ENCODE data around the gene CLCNKB.
"Not testable (repeated sequence)": the region's sequence is repeated elsewhere in the genome, so short reads cannot be mapped to it uniquely, and the experiment has no call there.

CLCNKB gene

GRCh38 chr1:16018308-16018707 lies 25.3 kb upstream of the CLCNKB start:
- H3K4me1 ChIP-seq (ENCODE audit: insufficient read depth, low read length), result peaks cover 14% of the 10 kb centered on the region
- peaks cover 75% of the 10 kb centered on the region for H3K27me3 ChIP-seq (ENCODE audit: insufficient read depth, low read length)
- no peaks in the 10 kb centered on the region for H3K36me3 ChIP-seq (ENCODE audit: insufficient read depth, low read length)
- H3K4me3 ChIP-seq (ENCODE audit: low read length), result no peak overlapping the region
- no peak overlapping the region for H2AFZ ChIP-seq (ENCODE audit: low read depth, low read length)
- no peaks in the 10 kb centered on the region for H3K9me3 ChIP-seq (ENCODE audit: low read length)

- H3K4me1 ChIP-seq (ENCODE audit: insufficient read depth, low read length), result peaks cover 12% of the 10 kb centered on the region
- no peaks in the 10 kb centered on the region for H3K9me3 ChIP-seq (ENCODE audit: low read length)
- H3K36me3 ChIP-seq (ENCODE audit: insufficient read depth, low read length), result no peaks in the 10 kb centered on the region
- H2AFZ ChIP-seq (ENCODE audit: low read depth, low read length), result no peak overlapping the region
- no peak overlapping the region for H3K4me3 ChIP-seq (ENCODE audit: low read length)
- peaks cover 79% of the 10 kb centered on the region for H3K27me3 ChIP-seq (ENCODE audit: insufficient read depth, low read length)
These were observed 24.6 kb upstream of the CLCNKB start for GRCh38 chr1:16018749-16019643.

DNA sequence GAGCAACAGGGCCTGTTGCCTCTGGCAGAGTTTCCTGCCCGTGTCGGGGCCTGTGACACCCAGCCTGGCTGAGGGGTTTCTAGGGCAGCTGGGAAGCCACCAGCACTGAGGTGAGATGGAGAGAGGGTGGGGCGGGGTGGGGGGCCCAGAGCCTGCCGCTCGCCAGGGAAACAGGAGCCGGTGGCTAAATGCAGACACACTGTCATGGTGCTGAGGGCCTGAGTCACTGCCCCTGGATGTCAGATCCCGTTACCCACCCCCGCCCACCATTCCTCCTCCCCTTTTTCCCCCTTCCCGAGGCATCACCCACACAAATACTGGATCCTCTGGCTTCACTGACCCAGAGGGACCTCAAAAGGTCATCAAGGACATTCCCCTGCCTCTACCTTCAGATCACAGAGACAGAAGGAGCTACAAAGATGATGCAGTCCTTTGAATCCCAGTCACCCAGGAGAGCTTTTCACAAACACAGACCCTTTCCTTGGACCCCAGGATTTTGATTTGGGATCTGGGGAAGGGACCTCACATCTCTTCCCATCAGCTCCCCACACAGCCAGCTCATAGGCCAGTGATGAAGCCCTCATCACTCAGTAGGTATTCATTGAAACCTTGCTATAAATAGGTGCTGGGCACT lies 23.8 kb upstream of the CLCNKB start:
- Histone ChIP-seq H2AFZ (ENCODE audit: low read depth, low read length) (no peak overlapping the region), H3K27me3 (ENCODE audit: insufficient read depth, low read length) (peaks cover 77% of the 10 kb centered on the region), H3K36me3 (ENCODE audit: insufficient read depth, low read length) (no peaks in the 10 kb centered on the region), H3K4me3 (ENCODE audit: low read length) (no peak overlapping the region), H3K4me1 (ENCODE audit: insufficient read depth, low read length) (peaks cover 12% of the 10 kb centered on the region), H3K9me3 (ENCODE audit: low read length) (no peaks in the 10 kb centered on the region)

DNA sequence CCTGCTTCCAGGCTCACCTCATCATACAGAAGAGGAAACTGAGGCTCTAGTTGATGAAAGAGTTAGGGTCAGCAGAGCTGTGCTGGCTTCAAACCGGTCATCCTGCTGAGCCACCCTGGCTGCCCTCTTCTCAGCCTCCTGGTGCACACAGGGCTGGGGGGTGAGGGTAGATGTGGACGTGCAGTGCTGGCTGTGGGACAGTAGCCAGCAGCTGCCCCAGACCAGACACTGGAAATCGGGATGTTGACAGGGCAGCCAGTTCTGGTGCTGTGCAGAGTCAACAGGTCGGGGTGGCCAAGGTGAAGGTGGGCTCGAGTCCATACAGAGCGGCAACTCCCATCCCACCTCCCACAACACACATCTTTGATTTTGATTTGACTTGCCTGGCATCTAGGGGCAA lies 23.3 kb upstream of the CLCNKB start:
- H3K27me3 ChIP-seq (ENCODE audit: insufficient read depth, low read length), result peaks cover 77% of the 10 kb centered on the region
- H3K9me3 ChIP-seq (ENCODE audit: low read length), result no peaks in the 10 kb centered on the region

GRCh38 chr1:16020878-16021277 lies 22.7 kb upstream of the CLCNKB start:
- H3K9me3 ChIP-seq (ENCODE audit: low read length); H3K4me3 ChIP-seq (ENCODE audit: low read length); H3K36me3 ChIP-seq (ENCODE audit: insufficient read depth, low read length); H2AFZ ChIP-seq (ENCODE audit: low read depth, low read length): not testable (repeated sequence)
- Histone ChIP-seq H3K27me3 (ENCODE audit: insufficient read depth, low read length) (peaks cover 75% of the 10 kb centered on the region), H3K4me1 (ENCODE audit: insufficient read depth, low read length) (peaks cover 12% of the 10 kb centered on the region)

More for the DNA sequence above, 23.3 kb upstream of the CLCNKB start:
- no peak overlapping the region for H3K4me3 ChIP-seq (ENCODE audit: low read length)
- peaks cover 12% of the 10 kb centered on the region for H3K4me1 ChIP-seq (ENCODE audit: insufficient read depth, low read length)
- H3K36me3 ChIP-seq (ENCODE audit: insufficient read depth, low read length), result no peaks in the 10 kb centered on the region
- H2AFZ ChIP-seq (ENCODE audit: low read depth, low read length), result no peak overlapping the region

DNA sequence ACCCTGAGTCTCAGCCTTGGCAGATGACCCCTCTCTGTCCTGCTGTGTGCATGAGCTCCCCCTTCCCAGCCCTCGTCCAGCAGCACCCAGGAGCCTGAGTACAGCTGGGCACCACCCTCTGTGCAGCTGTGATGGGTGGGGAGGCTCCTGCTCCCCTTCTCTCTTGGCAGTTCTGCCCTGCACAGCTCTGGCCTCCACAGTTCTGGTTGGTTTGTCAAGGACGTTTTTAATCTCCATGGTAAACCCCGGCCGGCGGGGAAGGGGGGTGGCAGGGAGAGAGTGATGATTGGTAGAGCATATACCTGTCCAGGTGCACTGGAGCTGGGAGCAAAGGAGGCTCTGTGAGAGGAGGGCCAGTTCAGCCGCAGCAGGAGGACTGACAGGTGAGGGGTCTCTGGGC lies 21.9 kb upstream of the CLCNKB start, which contains the start of gene CLCNKA:
CLCNKA (plus strand) TSS at position 356 of the 400 bp plus-strand sequence. CDS start 584 bp downstream, outside the sequence.
- Histone ChIP-seq H2AFZ (ENCODE audit: low read depth, low read length) (no peak within 1 kb of the TSS), H3K36me3 (ENCODE audit: insufficient read depth, low read length) (no peaks in the 10 kb centered on the region), H3K4me3 (ENCODE audit: low read length) (no peak within 1 kb of the TSS), H3K4me1 (ENCODE audit: insufficient read depth, low read length) (peaks cover 12% of the 10 kb centered on the region), H3K9me3 (ENCODE audit: low read length) (no peaks in the 10 kb centered on the region), H3K27me3 (ENCODE audit: insufficient read depth, low read length) (peaks cover 69% of the 10 kb centered on the region)

GRCh38 chr1:16022393-16022792 lies 21.2 kb upstream of the CLCNKB start:
- Histone ChIP-seq H3K9me3 (ENCODE audit: low read length) (no peaks in the 10 kb centered on the region), H3K4me3 (ENCODE audit: low read length) (no peak overlapping the region), H3K36me3 (ENCODE audit: insufficient read depth, low read length) (no peaks in the 10 kb centered on the region), H3K4me1 (ENCODE audit: insufficient read depth, low read length) (peaks cover 14% of the 10 kb centered on the region), H3K27me3 (ENCODE audit: insufficient read depth, low read length) (peaks cover 66% of the 10 kb centered on the region), H2AFZ (ENCODE audit: low read depth, low read length) (no peak overlapping the region)

DNA sequence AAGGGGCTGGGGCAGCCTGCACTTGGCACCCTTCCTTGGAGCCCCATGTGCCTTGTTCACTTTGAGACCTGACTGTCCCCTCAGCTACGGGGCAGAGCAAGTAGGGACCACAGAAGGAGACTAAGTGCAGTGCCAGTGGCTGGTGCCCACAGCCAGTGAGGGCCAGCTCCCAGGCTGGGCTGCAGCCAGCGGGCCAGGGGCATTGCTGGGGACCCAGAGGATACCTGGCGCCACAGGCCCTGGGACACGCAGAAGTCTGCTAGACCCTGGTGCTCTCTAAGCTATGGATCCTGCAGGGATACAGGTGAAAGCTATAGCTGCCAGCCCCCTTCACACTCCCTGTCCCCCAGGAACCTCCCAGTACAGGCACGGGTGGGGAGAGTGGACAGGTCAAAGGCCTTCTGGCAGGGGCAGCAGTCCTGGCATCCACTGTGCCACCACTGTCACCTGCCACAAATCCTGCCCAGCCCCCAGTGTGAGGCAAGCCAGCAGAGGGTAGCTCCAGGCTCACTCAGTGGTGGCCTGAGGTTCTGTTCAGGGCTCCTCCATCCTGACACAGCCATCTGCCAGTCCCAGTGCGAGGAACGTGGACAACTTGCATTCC lies 20.4 kb upstream of the CLCNKB start:
- Histone ChIP-seq H3K36me3 (ENCODE audit: insufficient read depth, low read length) (no peaks in the 10 kb centered on the region), H2AFZ (ENCODE audit: low read depth, low read length) (no peak overlapping the region), H3K4me3 (ENCODE audit: low read length) (no peak overlapping the region), H3K9me3 (ENCODE audit: low read length) (no peaks in the 10 kb centered on the region), H3K27me3 (ENCODE audit: insufficient read depth, low read length) (peaks cover 68% of the 10 kb centered on the region), H3K4me1 (ENCODE audit: insufficient read depth, low read length) (peaks cover 9% of the 10 kb centered on the region)

GRCh38 chr1:16026302-16026701 lies 17.3 kb upstream of the CLCNKB start:
- peaks cover 50% of the 10 kb centered on the region for H3K27me3 ChIP-seq (ENCODE audit: insufficient read depth, low read length)
- not testable (repeated sequence) for H3K36me3 ChIP-seq (ENCODE audit: insufficient read depth, low read length); H3K9me3 ChIP-seq (ENCODE audit: low read length); H3K4me1 ChIP-seq (ENCODE audit: insufficient read depth, low read length); H2AFZ ChIP-seq (ENCODE audit: low read depth, low read length); H3K4me3 ChIP-seq (ENCODE audit: low read length)

DNA sequence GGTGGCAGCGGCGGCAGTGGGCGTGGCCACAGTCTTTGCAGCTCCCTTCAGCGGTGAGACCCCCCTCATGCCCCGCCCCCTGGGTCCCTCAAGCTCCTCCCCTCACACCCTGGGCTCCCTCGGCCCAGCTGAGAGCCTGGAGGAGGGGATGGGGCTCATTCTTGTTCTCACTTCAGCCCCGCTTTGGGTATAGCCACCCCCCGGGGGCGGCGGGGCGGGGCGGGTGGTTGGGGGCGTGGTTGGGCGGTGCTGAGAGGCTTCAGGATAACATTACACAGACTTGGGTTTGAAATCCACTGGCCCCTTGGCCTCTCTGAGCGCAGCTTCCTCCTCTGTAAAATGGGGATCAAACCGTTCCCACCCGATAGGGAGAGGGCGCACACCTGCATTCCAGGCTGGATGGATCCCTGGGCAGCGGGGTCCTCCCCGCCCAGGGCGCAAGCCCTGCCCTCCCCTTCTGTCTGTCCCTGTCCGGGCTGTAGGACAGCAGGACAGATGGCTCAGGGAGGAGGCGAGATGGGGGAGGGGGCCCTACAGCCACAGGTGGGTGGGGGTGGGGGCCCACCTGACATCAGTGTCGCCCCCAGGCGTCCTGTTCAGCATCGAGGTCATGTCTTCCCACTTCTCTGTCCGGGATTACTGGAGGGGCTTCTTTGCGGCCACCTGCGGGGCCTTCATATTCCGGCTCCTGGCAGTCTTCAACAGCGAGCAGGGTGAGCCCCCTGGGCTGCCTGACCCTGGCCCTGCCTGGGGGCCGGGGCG lies 16.7 kb upstream of the CLCNKB start:
- no peak overlapping the region for H3K4me3 ChIP-seq (ENCODE audit: low read length)
- H3K4me1 ChIP-seq (ENCODE audit: insufficient read depth, low read length), result peaks cover 2% of the 10 kb centered on the region
- peaks cover 44% of the 10 kb centered on the region for H3K27me3 ChIP-seq (ENCODE audit: insufficient read depth, low read length)
- H2AFZ ChIP-seq (ENCODE audit: low read depth, low read length), result no peak overlapping the region
- no peaks in the 10 kb centered on the region for H3K36me3 ChIP-seq (ENCODE audit: insufficient read depth, low read length)
- no peaks in the 10 kb centered on the region for H3K9me3 ChIP-seq (ENCODE audit: low read length)

- no peak overlapping the region for H2AFZ ChIP-seq (ENCODE audit: low read depth, low read length)
- H3K27me3 ChIP-seq (ENCODE audit: insufficient read depth, low read length), result peaks cover 29% of the 10 kb centered on the region
- H3K4me1 ChIP-seq (ENCODE audit: insufficient read depth, low read length), result peaks cover 2% of the 10 kb centered on the region
- no peaks in the 10 kb centered on the region for H3K36me3 ChIP-seq (ENCODE audit: insufficient read depth, low read length)
- H3K9me3 ChIP-seq (ENCODE audit: low read length), result no peaks in the 10 kb centered on the region
- H3K4me3 ChIP-seq (ENCODE audit: low read length), result no peak overlapping the region
These were observed 15.2 kb upstream of the CLCNKB start for GRCh38 chr1:16028237-16029002.

DNA sequence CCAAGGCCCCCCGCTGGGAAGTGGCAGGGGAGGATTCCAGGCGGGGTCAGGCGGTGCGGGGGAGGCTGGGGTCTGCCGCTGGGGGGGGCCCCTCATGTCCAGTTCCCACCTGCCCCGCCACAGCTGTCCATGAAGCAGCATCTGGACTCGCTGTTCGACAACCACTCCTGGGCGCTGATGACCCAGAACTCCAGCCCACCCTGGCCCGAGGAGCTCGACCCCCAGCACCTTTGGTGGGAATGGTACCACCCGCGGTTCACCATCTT lies 14.6 kb upstream of the CLCNKB start:
- H3K4me3 ChIP-seq (ENCODE audit: low read length); H2AFZ ChIP-seq (ENCODE audit: low read depth, low read length); H3K36me3 ChIP-seq (ENCODE audit: insufficient read depth, low read length): not testable (repeated sequence)

More for the DNA sequence above, 14.6 kb upstream of the CLCNKB start:
- not testable (repeated sequence) for H3K9me3 ChIP-seq (ENCODE audit: low read length); H3K4me1 ChIP-seq (ENCODE audit: insufficient read depth, low read length)
- peaks cover 25% of the 10 kb centered on the region for H3K27me3 ChIP-seq (ENCODE audit: insufficient read depth, low read length)

All from neuron (in vitro differentiated cells).